GM13976 (cell line): Measurements from ENCODE around the gene SCGB1A1.

Experiments used
- DNase-seq: peaks from one replicate; pipeline ENCODE4 v3.0.0; 2012; ENCODE audit warnings: low spot score
- in situ Hi-C: fragments of 300-500 bp; cut with MboI; formaldehyde crosslinking; loops from one replicate; pipeline ENCODE4 v1.12.0; 2022; ENCODE audit warnings: low sequenced_read_pairs, mixed read lengths, inconsistent platforms; ENCODE audit not compliant: unreplicated experiment
- TF ChIP-seq, protein P1 (sequence below): IDR thresholded peaks from 2 replicates; pipeline ENCODE4 v1.5.1; 2012; ENCODE audit warnings: borderline replicate concordance, mild to moderate bottlenecking; ENCODE audit not compliant: insufficient read depth; ENCODE audit errors: extremely low read depth, missing control alignments, control extremely low read depth

Gene SCGB1A1

DNA sequence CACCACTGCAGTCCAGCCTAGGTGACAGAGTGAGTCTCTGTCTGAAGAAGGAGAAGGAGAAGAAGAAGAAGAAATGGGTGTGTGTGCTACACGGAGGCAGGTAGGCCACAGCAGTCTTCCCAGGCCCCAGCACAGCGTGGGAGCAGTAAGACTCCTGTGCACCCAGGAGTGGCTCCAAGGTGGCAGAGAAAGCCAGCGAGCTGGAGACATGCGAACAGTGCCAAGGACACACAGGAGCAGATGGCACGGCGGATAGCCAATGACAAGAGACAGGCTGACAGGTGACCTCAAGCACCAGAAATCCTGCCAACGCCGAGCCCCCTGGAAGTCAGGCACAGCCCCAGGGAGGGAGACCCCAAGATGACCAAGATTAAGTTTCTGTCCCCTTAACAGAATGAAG is 9.0 kb upstream of the SCGB1A1 start:
- TF ChIP-seq, protein P1, sequence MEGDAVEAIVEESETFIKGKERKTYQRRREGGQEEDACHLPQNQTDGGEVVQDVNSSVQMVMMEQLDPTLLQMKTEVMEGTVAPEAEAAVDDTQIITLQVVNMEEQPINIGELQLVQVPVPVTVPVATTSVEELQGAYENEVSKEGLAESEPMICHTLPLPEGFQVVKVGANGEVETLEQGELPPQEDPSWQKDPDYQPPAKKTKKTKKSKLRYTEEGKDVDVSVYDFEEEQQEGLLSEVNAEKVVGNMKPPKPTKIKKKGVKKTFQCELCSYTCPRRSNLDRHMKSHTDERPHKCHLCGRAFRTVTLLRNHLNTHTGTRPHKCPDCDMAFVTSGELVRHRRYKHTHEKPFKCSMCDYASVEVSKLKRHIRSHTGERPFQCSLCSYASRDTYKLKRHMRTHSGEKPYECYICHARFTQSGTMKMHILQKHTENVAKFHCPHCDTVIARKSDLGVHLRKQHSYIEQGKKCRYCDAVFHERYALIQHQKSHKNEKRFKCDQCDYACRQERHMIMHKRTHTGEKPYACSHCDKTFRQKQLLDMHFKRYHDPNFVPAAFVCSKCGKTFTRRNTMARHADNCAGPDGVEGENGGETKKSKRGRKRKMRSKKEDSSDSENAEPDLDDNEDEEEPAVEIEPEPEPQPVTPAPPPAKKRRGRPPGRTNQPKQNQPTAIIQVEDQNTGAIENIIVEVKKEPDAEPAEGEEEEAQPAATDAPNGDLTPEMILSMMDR = no peak
- in situ Hi-C loops = loop anchor here (10.0 kb wide), 1 partner anchor 285 kb away; no protein-coding TSS in a partner anchor
- no peak for DNase-seq

GRCh38 chr11:62410972-62411371 is 7.9 kb upstream of the SCGB1A1 start:
- in situ Hi-C loops = no loop called here
- TF ChIP-seq, protein P1 = no peak
- no peak for DNase-seq

DNA sequence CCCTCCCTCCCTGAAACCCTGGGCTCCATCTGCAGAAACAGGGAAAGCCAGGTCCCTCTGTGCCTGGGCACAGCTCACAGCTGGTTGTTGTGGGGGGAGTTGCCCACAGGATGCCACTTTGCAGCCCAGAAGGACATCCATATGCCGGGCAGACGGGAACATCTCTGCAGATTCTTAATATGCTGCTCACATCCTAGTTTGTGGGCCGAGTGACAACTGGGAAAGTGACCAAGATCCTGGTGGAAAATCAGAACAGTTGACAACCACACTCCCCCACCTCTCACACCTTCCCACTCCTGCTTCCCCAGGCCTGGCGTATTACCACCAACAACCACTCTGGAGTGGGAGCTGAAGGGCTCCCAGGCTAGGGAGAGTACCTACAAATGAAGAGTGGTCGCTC is 7.3 kb upstream of the SCGB1A1 start:
- in situ Hi-C loops = no loop called here

DNA sequence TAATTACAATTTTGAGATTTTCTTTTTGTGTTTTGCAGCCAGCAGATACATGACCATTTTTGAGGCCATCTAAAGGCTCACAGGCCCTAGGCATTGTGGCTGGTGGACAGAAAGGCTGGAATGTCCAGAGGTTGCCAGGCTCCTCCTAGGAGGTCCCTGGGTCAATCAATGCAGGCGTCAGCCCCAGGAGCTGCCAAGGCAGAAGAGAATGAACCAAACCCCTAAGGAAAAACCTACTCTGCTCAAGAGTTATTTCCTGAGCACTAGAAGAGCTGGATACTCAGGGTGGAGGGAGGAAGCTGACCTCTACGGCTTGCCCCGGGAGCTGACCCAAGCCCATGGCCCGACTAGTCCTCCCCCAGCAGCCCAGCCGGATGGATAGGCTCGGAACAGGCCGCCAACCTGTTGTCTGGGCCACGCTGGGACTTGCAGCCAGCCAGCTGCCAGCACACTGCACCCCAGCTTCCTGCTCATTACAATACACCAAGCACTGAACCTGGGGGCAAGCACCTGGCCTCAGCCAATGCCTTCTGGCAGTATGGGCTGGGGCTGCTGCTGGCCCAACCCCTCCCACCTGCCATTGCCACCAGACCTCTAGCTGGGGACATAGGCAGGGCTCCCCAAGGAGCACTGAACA is 5.7 kb upstream of the SCGB1A1 start:
- DNase-seq = no peak
- in situ Hi-C loops = no loop called here

More for the DNA sequence above, 7.3 kb upstream of the SCGB1A1 start:
- TF ChIP-seq, protein P1 = no peak
- no peak for DNase-seq

DNA sequence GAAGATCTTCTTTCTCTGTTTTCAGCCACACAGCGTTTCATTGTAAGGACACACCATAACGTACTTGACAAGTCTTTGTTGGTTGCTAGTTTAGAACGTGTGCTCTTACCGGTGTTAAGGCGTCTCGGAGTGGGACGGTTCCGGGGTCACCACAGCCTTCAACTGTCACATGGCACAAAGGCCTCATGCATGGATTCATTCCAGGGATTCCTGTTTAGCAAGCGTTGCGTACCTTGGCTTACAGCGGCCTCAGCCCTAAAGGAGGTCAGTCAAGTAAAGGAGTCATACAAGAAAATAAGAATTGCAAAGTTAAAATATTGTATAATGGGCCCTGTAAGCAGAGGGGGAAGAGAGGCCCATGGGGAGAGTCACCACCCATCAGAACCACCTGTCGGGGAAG is 2.2 kb upstream of the SCGB1A1 start:
- TF ChIP-seq, protein P1 = no peak
- in situ Hi-C loops = no loop called here
- DNase-seq = no peak

More for the DNA sequence above, 5.7 kb upstream of the SCGB1A1 start:
- TF ChIP-seq, protein P1 = no peak

GRCh38 chr11:62418136-62418535 is 697 bp upstream of the SCGB1A1 start:
- DNase-seq = no peak
- in situ Hi-C loops = no loop called here
- TF ChIP-seq, protein P1 = no peak
